Breast epithelium (tissue), 4 donors: ENCODE results near the gene LRRC4C. TPM values are rescaled to one million over a fixed set of nuclear protein-coding genes. Genes with fewer than 3 reads are reported as not detected.

Source experiments
- DNase-seq, 2 donors: peaks; one replicate each; pipeline ENCODE4 v3.0.0-alpha.2; 2019; ENCODE audit warnings: low spot score in 2 of 2
- H3K27ac ChIP-seq, 2 donors: fragments of 200-600 bp; sonication (generic) in 1 of 2; one replicate each; pipeline ENCODE4 v1.5.1; 2016 to 2019; ENCODE audit warnings: mild to moderate bottlenecking in 1 of 2
- H3K27me3 ChIP-seq, 2 donors: fragments of 200-600 bp; sonication (generic) in 1 of 2; one replicate each; pipeline versions ENCODE4 v1.5.1 to v1.6.0; 2017 to 2019; ENCODE audit warnings: control low read depth in 1 of 2, mild to moderate bottlenecking in 1 of 2
- H3K36me3 ChIP-seq: fragments of 200-600 bp; one replicate; pipeline ENCODE4 v1.5.1; 2019
- H3K4me1 ChIP-seq, 2 donors: fragments of 200-600 bp; sonication (generic); one replicate each; pipeline ENCODE4 v1.5.1; 2016 to 2019; ENCODE audit warnings: control low read depth in 1 of 2
- H3K4me3 ChIP-seq, 3 donors: fragments of 200-600 bp; sonication (generic); 1 replicate in 2 of 3; 2 replicates in 1 of 3; pipeline ENCODE4 v1.5.1; 2016 to 2019; ENCODE audit warnings: mild to moderate bottlenecking in 3 of 3, moderate library complexity in 2 of 3
- H3K9me3 ChIP-seq, 2 donors: fragments of 200-600 bp; sonication (generic) in 1 of 2; one replicate each; pipeline ENCODE4 v1.5.1; 2016 to 2019; ENCODE audit warnings: control low read depth in 1 of 2
- POLR2A ChIP-seq: fragments of 450-650 bp; IDR thresholded peaks from one replicate; pipeline ENCODE4 v1.6.1; 2016; ENCODE audit warnings: antibody characterized with exemption, mild to moderate bottlenecking, moderate library complexity
- POLR2AphosphoS5 ChIP-seq, 3 donors: sonication (generic); formaldehyde crosslinking; IDR thresholded peaks; one replicate each; pipeline ENCODE4 v1.6.1; 2017; ENCODE audit warnings: antibody characterized with exemption in 3 of 3
- intact Hi-C: fragments of 100-400 bp; cut with DNase I; formaldehyde crosslinking; loops from one replicate; pipeline ENCODE4 v1.15.1; 2023; ENCODE audit warnings: low total_unique reads
- total RNA-seq, 3 donors: library from RNA; depleted of rRNA; stranded (reverse); fragments of >200 nt; gene quantifications; one replicate each; pipeline ENCODE4 v1.1.0, GENCODE V29; 2016
- TF ChIP-seq, protein P1 (sequence below), 3 donors: fragments of 450-650 bp; IDR thresholded peaks; one replicate each; pipeline ENCODE4 v1.5.1; 2016 to 2017; ENCODE audit warnings: antibody characterized with exemption in 3 of 3, mild to moderate bottlenecking in 3 of 3, moderate library complexity in 3 of 3

Gene LRRC4C
- total RNA-seq, 3 donors from 2014 or later, result 2.9 to 15.4 (median 6.6) TPM

GRCh38 chr11:41099654-41100053 is 359.8 kb downstream of the LRRC4C start:
- no peaks in the 10 kb centered on the region for H3K9me3 ChIP-seq
- no peak for DNase-seq
- no peaks in the 10 kb centered on the region for H3K27me3 ChIP-seq
- H3K4me1 ChIP-seq, result no peaks in the 10 kb centered on the region
- H3K27ac ChIP-seq, result no peak overlapping the region
- intact Hi-C loops, result loop anchor here (2.0 kb wide), 1 partner anchor 17 kb away; no protein-coding TSS in a partner anchor
- peaks cover 4% of the 10 kb centered on the region for H3K36me3 ChIP-seq
- TF ChIP-seq POLR2A (no peak), POLR2AphosphoS5 (IDR thresholded peaks at IDR 0.05) (no peak)
- H3K4me3 ChIP-seq, result no peak overlapping the region

DNA sequence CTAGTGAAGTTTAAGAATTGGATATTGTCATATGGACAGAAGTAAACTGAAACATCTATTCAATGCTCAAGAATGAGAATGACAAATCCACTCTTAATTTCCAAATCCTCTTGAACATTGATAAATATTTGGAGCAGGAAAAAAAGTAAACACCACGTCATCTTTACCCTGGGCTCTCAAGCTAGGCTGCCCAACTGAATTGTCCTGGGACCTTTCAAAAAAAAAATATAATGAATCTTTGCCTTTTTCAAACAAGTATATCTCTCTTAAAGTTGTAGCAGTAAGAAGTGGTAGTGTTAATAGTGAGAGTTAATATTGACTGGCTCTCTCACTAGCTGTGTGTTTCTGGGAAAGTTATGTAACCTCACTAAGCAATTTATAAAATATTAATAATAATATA is 374.3 kb downstream of the LRRC4C start:
- H3K4me1 ChIP-seq, result no peaks in the 10 kb centered on the region
- no peak overlapping the region for H3K27ac ChIP-seq
- no peaks in the 10 kb centered on the region for H3K9me3 ChIP-seq
- no peaks in the 10 kb centered on the region for H3K36me3 ChIP-seq
- no peak overlapping the region for H3K4me3 ChIP-seq
- intact Hi-C loops, result no loop called here
- no peaks in the 10 kb centered on the region for H3K27me3 ChIP-seq
- TF ChIP-seq, protein P1, sequence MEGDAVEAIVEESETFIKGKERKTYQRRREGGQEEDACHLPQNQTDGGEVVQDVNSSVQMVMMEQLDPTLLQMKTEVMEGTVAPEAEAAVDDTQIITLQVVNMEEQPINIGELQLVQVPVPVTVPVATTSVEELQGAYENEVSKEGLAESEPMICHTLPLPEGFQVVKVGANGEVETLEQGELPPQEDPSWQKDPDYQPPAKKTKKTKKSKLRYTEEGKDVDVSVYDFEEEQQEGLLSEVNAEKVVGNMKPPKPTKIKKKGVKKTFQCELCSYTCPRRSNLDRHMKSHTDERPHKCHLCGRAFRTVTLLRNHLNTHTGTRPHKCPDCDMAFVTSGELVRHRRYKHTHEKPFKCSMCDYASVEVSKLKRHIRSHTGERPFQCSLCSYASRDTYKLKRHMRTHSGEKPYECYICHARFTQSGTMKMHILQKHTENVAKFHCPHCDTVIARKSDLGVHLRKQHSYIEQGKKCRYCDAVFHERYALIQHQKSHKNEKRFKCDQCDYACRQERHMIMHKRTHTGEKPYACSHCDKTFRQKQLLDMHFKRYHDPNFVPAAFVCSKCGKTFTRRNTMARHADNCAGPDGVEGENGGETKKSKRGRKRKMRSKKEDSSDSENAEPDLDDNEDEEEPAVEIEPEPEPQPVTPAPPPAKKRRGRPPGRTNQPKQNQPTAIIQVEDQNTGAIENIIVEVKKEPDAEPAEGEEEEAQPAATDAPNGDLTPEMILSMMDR (IDR thresholded peaks at IDR 0.05), result no peak
- TF ChIP-seq POLR2AphosphoS5 (IDR thresholded peaks at IDR 0.05), result no peak
- TF ChIP-seq POLR2A, result no peak
- DNase-seq, result no peak

- TF ChIP-seq POLR2AphosphoS5 (IDR thresholded peaks at IDR 0.05) (no peak), POLR2A (no peak)
- TF ChIP-seq, protein P1 (IDR thresholded peaks at IDR 0.05), result no peak
- Histone ChIP-seq H3K27ac (no peak overlapping the region), H3K27me3 (no peaks in the 10 kb centered on the region), H3K4me3 (no peak overlapping the region), H3K36me3 (no peaks in the 10 kb centered on the region), H3K9me3 (peaks cover under 1 to 6% of the 10 kb centered on the region in 2 donors), H3K4me1 (no peaks in the 10 kb centered on the region)
- intact Hi-C loops, result no loop called here
- no peak for DNase-seq
Observed at GRCh38 chr11:41081756-41082285, 377.6 kb downstream of the LRRC4C start.

- Histone ChIP-seq H3K27me3 (no peaks in the 10 kb centered on the region), H3K4me1 (no peaks in the 10 kb centered on the region), H3K4me3 (no peak overlapping the region), H3K9me3 (peaks cover 9 to 16% of the 10 kb centered on the region in 2 donors), H3K36me3 (no peaks in the 10 kb centered on the region), H3K27ac (no peak overlapping the region)
- intact Hi-C loops, result loop anchor here (5.0 kb wide), 1 partner anchor 383 kb away; the partner anchor contains the start of gene LRRC4C
- TF ChIP-seq POLR2AphosphoS5 (IDR thresholded peaks at IDR 0.05) (no peak), POLR2A (no peak)
- TF ChIP-seq, protein P1 (IDR thresholded peaks at IDR 0.05), result no peak
- no peak for DNase-seq
Observed at GRCh38 chr11:41074318-41074717, 385.1 kb downstream of the LRRC4C start.

- TF ChIP-seq POLR2AphosphoS5 (IDR thresholded peaks at IDR 0.05) (no peak), POLR2A (no peak)
- TF ChIP-seq, protein P1 (IDR thresholded peaks at IDR 0.05), result no peak
- Histone ChIP-seq H3K27me3 (no peaks in the 10 kb centered on the region), H3K36me3 (no peaks in the 10 kb centered on the region), H3K4me3 (no peak overlapping the region), H3K4me1 (no peaks in the 10 kb centered on the region), H3K9me3 (peaks cover 0 to 15% of the 10 kb centered on the region in 2 donors), H3K27ac (no peak overlapping the region)
- DNase-seq, result no peak
- intact Hi-C loops, result no loop called here
Observed at GRCh38 chr11:41065432-41065831, 394.0 kb downstream of the LRRC4C start.

DNA sequence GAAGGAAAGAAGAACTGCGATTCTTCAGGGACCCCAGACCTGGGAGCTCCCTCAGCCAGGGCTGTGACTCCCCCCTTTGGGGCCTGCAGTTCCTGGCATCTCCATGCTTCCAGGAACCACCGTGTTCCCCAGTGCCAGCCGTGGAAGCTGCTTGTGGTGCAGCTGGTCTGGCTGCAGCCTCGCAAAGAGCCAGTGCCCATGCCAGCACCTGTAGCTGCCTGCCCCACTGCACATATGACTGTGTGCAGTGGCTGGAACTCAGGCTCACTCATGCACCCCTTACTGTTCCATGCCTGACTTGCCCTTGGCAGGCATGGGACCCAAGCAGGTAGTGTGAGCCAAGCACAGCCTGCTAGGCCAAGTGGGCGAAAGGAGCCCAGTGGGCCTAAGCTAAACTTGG is 401.3 kb downstream of the LRRC4C start:
- no peak overlapping the region for H3K4me3 ChIP-seq
- TF ChIP-seq POLR2AphosphoS5 (IDR thresholded peaks at IDR 0.05) (no peak), POLR2A (no peak)
- TF ChIP-seq, protein P1 (IDR thresholded peaks at IDR 0.05), result no peak
- DNase-seq, result no peak
- no peaks in the 10 kb centered on the region for H3K36me3 ChIP-seq
- H3K27me3 ChIP-seq, result no peaks in the 10 kb centered on the region
- no peaks in the 10 kb centered on the region for H3K4me1 ChIP-seq
- H3K27ac ChIP-seq, result no peak overlapping the region
- no peaks in the 10 kb centered on the region for H3K9me3 ChIP-seq
- intact Hi-C loops, result no loop called here
